GM12864 (cell line): ENCODE data around the gene DLGAP1.

ENCODE experiments used
- DNase-seq: peaks from one replicate; pipeline ENCODE4 v3.0.0-alpha.2; 2011; ENCODE audit warnings: low read depth
- H3K4me3 ChIP-seq: 2 replicates; pipeline ENCODE4 v1.5.1; 2011; ENCODE audit warnings: mild to moderate bottlenecking, low read depth, low read length, control low read depth
- CTCF ChIP-seq: IDR thresholded peaks from 2 replicates; pipeline ENCODE4 v1.5.1; 2011; ENCODE audit warnings: low read depth, mild to moderate bottlenecking, moderate library complexity, low read length, control low read depth, inconsistent platforms; ENCODE audit errors: missing control alignments

The DLGAP1 gene

GRCh38 chr18:4394700-4395099 is 60.4 kb downstream of the DLGAP1 start:
- no peak for DNase-seq
- no peak overlapping the region for H3K4me3 ChIP-seq
- TF ChIP-seq CTCF, result no peak

- no peak for TF ChIP-seq CTCF
- DNase-seq, result no peak
- H3K4me3 ChIP-seq, result no peak overlapping the region
Observed at GRCh38 chr18:4391859-4392258, 63.2 kb downstream of the DLGAP1 start.

- DNase-seq, result no peak
- TF ChIP-seq CTCF, result no peak
- no peak overlapping the region for H3K4me3 ChIP-seq
Observed at GRCh38 chr18:4385876-4386275, 69.2 kb downstream of the DLGAP1 start.

- TF ChIP-seq CTCF, result no peak
- no peak overlapping the region for H3K4me3 ChIP-seq
- no peak for DNase-seq
Observed at GRCh38 chr18:4384932-4385331, 70.2 kb downstream of the DLGAP1 start.

- no peak for TF ChIP-seq CTCF
- H3K4me3 ChIP-seq, result no peak overlapping the region
- DNase-seq, result no peak
Observed at GRCh38 chr18:4374564-4374963, 80.5 kb downstream of the DLGAP1 start.

GRCh38 chr18:4369705-4370104 is 85.4 kb downstream of the DLGAP1 start:
- no peak overlapping the region for H3K4me3 ChIP-seq
- no peak for DNase-seq
- no peak for TF ChIP-seq CTCF

GRCh38 chr18:4360221-4360715 is 94.8 kb downstream of the DLGAP1 start:
- DNase-seq, result no peak
- H3K4me3 ChIP-seq, result no peak overlapping the region
- TF ChIP-seq CTCF, result no peak
